Measurements from ENCODE around the gene EHMT2. TPM values are rescaled to one million over a fixed set of nuclear protein-coding genes. Genes with fewer than 3 reads are reported as not detected.

EHMT2 gene
- total and polyA plus RNA-seq, 2 of the 13 experiments (the other 11 are each of a cell fraction or from before 2014, with no cell fraction given): 55.2 to 69.2 TPM

GRCh38 chr6:31945507-31946369 lies 48.2 kb upstream of the EHMT2 start, which contains the start of gene CFB (continued):
- no peak for TF ChIP-seq TCF7L2 (IDR thresholded peaks at IDR 0.05; ENCODE audit: low read depth, low read length)
- no peak; the same call in 1 of the 2 replicates for TF ChIP-seq AKNA (CRISPR knock-in tag; IDR thresholded peaks at IDR 0.05; ENCODE audit: borderline replicate concordance)
- no peak for TF ChIP-seq ZNF432 (CRISPR knock-in tag; IDR thresholded peaks at IDR 0.05; ENCODE audit: borderline replicate concordance)
- peak in 1 of 2 experiments; percentile 77; a peak in 2 of 4 replicates for TF ChIP-seq ATF4 (CRISPR knock-in tag; IDR thresholded peaks at IDR 0.05)
- 0 out of 2 replicates have a peak, but pooled peaks have one; percentile 12 for TF ChIP-seq SOX13 (IDR thresholded peaks at IDR 0.05)
- TF ChIP-seq SOX13 (CRISPR knock-in tag; conservative IDR thresholded peaks at IDR 0.05 in 1 of 2, IDR thresholded peaks at IDR 0.05 in 1 of 2): peak in 1 of 2 experiments; percentile 84; a peak in 2 of 4 replicates
- no peak for TF ChIP-seq CBX2 (IDR thresholded peaks at IDR 0.05; ENCODE audit: low read depth, low read length)
- no peak for TF ChIP-seq CBX2 (CRISPR knock-in tag; IDR thresholded peaks at IDR 0.05; ENCODE audit: low read depth)
- TF ChIP-seq, protein P1, sequence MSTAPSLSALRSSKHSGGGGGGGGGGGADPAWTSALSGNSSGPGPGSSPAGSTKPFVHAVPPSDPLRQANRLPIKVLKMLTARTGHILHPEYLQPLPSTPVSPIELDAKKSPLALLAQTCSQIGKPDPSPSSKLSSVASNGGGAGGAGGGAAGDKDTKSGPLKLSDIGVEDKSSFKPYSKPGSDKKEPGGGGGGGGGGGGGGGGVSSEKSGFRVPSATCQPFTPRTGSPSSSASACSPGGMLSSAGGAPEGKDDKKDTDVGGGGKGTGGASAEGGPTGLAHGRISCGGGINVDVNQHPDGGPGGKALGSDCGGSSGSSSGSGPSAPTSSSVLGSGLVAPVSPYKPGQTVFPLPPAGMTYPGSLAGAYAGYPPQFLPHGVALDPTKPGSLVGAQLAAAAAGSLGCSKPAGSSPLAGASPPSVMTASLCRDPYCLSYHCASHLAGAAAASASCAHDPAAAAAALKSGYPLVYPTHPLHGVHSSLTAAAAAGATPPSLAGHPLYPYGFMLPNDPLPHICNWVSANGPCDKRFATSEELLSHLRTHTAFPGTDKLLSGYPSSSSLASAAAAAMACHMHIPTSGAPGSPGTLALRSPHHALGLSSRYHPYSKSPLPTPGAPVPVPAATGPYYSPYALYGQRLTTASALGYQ (CRISPR knock-in tag; IDR thresholded peaks at IDR 0.05): peak; percentile 77
- TF ChIP-seq, protein P2, sequence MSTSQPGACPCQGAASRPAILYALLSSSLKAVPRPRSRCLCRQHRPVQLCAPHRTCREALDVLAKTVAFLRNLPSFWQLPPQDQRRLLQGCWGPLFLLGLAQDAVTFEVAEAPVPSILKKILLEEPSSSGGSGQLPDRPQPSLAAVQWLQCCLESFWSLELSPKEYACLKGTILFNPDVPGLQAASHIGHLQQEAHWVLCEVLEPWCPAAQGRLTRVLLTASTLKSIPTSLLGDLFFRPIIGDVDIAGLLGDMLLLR (CRISPR knock-in tag; IDR thresholded peaks at IDR 0.05): no peak
- no peak; the same call in 1 of the 2 replicates for TF ChIP-seq CC2D1A (CRISPR knock-in tag; IDR thresholded peaks at IDR 0.05)
- no peak for TF ChIP-seq ZBTB1 (CRISPR knock-in tag; IDR thresholded peaks at IDR 0.05; ENCODE audit: borderline replicate concordance)
- no peak for TF ChIP-seq ZNF563 (CRISPR knock-in tag; IDR thresholded peaks at IDR 0.05)
- no peak for TF ChIP-seq ATF7 (IDR thresholded peaks at IDR 0.05)
- no peak; the same call in none of the 2 replicates for TF ChIP-seq ATF7 (CRISPR knock-in tag; IDR thresholded peaks at IDR 0.05)
- no peak for TF ChIP-seq SCMH1 (CRISPR knock-in tag; IDR thresholded peaks at IDR 0.05; ENCODE audit: borderline replicate concordance)
- peak; percentile 92 for TF ChIP-seq FOXP4 (CRISPR knock-in tag; IDR thresholded peaks at IDR 0.05)

Data from HepG2 (cell line).